ENCODE measurements around the gene DPH6. TPM values are rescaled to one million over a fixed set of nuclear protein-coding genes. Genes with fewer than 3 reads are reported as not detected.

Gene DPH6
- total and polyA plus RNA-seq, 2 experiments from 2014 or later, result 14.2 to 28.6 TPM

DNA sequence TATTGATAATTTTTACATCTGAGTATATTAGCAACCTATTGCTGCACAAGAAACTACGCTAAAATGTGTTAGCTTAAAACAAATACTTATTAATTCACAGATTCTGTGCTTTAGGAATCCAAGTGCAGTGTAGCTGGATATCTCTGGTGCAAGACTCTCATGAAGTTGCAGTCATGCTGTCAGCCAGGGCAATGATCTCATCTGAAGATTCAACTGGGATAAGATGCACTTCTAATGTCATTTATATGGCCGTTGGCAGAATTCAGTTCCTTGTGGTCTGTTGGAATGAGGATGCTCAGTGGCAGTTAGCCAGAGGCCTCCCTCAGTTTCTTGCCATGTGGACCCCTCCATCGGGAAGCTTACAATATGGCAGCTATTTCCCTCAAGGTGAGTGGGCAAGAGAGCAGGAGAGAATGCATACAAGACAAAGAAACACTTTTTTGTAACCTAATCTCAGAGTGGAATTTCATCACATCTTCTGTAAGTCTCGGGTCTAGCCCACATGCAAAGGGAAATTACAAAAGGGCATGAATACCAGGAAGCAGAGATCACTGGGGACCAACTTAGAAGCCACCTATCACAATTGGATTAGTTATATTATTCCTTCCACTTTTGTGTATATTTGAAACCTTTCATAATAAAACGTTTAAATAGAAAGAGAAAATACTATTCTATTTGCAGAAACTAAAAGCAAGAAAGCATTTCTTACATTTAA is 61.6 kb downstream of the DPH6 start:
- Histone ChIP-seq H3F3A (ENCODE audit: insufficient read depth) (no peaks in the 10 kb centered on the region; the same call in 1 of the 2 replicates), H3K4me3 (no peak overlapping the region), H3K9ac (no peak overlapping the region), H3K27ac (no peak overlapping the region), H4K20me1 (ENCODE audit: insufficient read depth) (no peaks in the 10 kb centered on the region), H3K4me1 (ENCODE audit: insufficient read depth) (peaks cover 9% of the 10 kb centered on the region), H3K9me2 (ENCODE audit: insufficient read depth) (no peaks in the 10 kb centered on the region), H3K9me3 (ENCODE audit: low read depth) (no peaks in the 10 kb centered on the region), H3K79me2 (ENCODE audit: insufficient read depth) (no peaks in the 10 kb centered on the region), H3K4me2 (ENCODE audit: unreplicated experiment) (no peak overlapping the region), H2AFZ (no peak overlapping the region), H3K27me3 (replicated peaks; ENCODE audit: insufficient read depth) (no peaks in the 10 kb centered on the region), H3K36me3 (ENCODE audit: low read depth) (no peaks in the 10 kb centered on the region)
- no peak for DNase-seq
- in situ Hi-C loops (cut with MboI), result no loop called here
- TF ChIP-seq EZH2phosphoT487 (IDR thresholded peaks at IDR 0.05; ENCODE audit: insufficient read depth, low read depth), result no peak
- TF ChIP-seq EZH2 (IDR thresholded peaks at IDR 0.05; ENCODE audit: insufficient read depth, poor library complexity, severe bottlenecking), result no peak
- 86 to 90% methylated on average over 5 of the region's 5 CpGs for WGBS, 2 experiments (ENCODE audit: low coverage in 1 of 2, low lambda C conversion rate in 2 of 2, missing lambda C conversion rate in 2 of 2)

DNA sequence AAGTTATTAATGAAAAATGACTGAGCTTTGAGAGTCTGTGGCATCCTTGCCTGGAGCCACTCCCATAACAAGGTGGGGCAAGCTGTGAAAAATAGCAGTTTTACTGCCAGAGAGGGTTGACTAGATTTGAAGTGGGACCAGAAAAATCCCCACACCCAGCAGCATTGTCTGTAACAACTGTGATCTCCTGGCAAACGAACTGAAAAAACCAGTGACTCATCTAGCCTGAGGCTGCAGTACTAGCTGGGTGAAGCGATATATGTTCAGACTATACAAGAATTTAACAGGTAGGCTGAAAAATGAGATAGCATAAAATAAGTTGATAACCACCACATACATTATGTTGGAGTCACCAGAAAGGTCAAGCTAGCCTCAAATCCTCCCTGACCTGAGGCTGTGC is 64.0 kb downstream of the DPH6 start:
- H3K9me2 ChIP-seq (ENCODE audit: insufficient read depth), result no peaks in the 10 kb centered on the region
- no peaks in the 10 kb centered on the region for H3K9me3 ChIP-seq (ENCODE audit: low read depth)
- H3K27me3 ChIP-seq (replicated peaks; ENCODE audit: insufficient read depth), result no peaks in the 10 kb centered on the region
- TF ChIP-seq EZH2phosphoT487 (IDR thresholded peaks at IDR 0.05; ENCODE audit: insufficient read depth, low read depth) (no peak), EZH2 (IDR thresholded peaks at IDR 0.05; ENCODE audit: insufficient read depth, poor library complexity, severe bottlenecking) (no peak)
- no peaks in the 10 kb centered on the region; the same call in 1 of the 2 replicates for H3F3A ChIP-seq (ENCODE audit: insufficient read depth)
- peaks cover 12% of the 10 kb centered on the region for H3K4me1 ChIP-seq (ENCODE audit: insufficient read depth)
- H4K20me1 ChIP-seq (ENCODE audit: insufficient read depth), result no peaks in the 10 kb centered on the region
- 3 to 8% methylated on average over 2 of the region's 2 CpGs for WGBS, 2 experiments (ENCODE audit: low coverage in 1 of 2, low lambda C conversion rate in 2 of 2, missing lambda C conversion rate in 2 of 2)
- H3K27ac ChIP-seq, result no peak overlapping the region
- peak overlapping the region; percentile 10 for H3K4me2 ChIP-seq (ENCODE audit: unreplicated experiment)
- H3K79me2 ChIP-seq (ENCODE audit: insufficient read depth), result no peaks in the 10 kb centered on the region
- H2AFZ ChIP-seq, result no peak overlapping the region
- H3K4me3 ChIP-seq, result no peak overlapping the region
- H3K9ac ChIP-seq, result no peak overlapping the region
- H3K36me3 ChIP-seq (ENCODE audit: low read depth), result no peaks in the 10 kb centered on the region
- in situ Hi-C loops (cut with MboI), result no loop called here
- peak; percentile 81 for DNase-seq

DNA sequence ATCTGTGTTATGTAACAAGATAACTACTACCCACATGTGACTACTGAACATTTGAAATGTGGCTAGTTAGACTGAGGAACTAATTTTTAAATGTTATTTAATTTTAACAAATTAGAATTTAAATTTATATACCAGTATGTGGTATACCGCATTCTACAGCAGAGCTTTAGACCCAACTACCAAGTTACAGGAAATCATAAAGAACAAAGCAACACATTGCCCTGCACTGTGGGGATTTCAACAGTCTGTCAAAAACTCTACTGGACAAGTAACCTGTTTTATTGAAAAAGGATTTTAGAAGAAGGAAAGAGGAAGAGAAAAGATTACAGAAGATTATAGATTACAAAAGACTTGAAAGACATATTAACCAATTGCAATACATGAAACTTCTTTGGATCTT is 64.9 kb downstream of the DPH6 start:
- H3K9me3 ChIP-seq (ENCODE audit: low read depth), result no peaks in the 10 kb centered on the region
- no peaks in the 10 kb centered on the region for H4K20me1 ChIP-seq (ENCODE audit: insufficient read depth)
- H3K9me2 ChIP-seq (ENCODE audit: insufficient read depth), result no peaks in the 10 kb centered on the region
- no peak overlapping the region for H3K4me2 ChIP-seq (ENCODE audit: unreplicated experiment)
- no peak for DNase-seq
- no peaks in the 10 kb centered on the region for H3K27me3 ChIP-seq (replicated peaks; ENCODE audit: insufficient read depth)
- H3F3A ChIP-seq (ENCODE audit: insufficient read depth), result no peaks in the 10 kb centered on the region; the same call in 1 of the 2 replicates
- 95 to 100% methylated on average over 1 of the region's 1 CpG for WGBS, 2 experiments (ENCODE audit: low coverage in 1 of 2, low lambda C conversion rate in 2 of 2, missing lambda C conversion rate in 2 of 2)
- in situ Hi-C loops (cut with MboI), result no loop called here
- no peak overlapping the region for H3K9ac ChIP-seq
- TF ChIP-seq EZH2 (IDR thresholded peaks at IDR 0.05; ENCODE audit: insufficient read depth, poor library complexity, severe bottlenecking) (no peak), EZH2phosphoT487 (IDR thresholded peaks at IDR 0.05; ENCODE audit: insufficient read depth, low read depth) (no peak)
- no peak overlapping the region for H3K27ac ChIP-seq
- H2AFZ ChIP-seq, result no peak overlapping the region
- H3K36me3 ChIP-seq (ENCODE audit: low read depth), result no peaks in the 10 kb centered on the region
- peaks cover 12% of the 10 kb centered on the region for H3K4me1 ChIP-seq (ENCODE audit: insufficient read depth)
- H3K4me3 ChIP-seq, result no peak overlapping the region
- no peaks in the 10 kb centered on the region for H3K79me2 ChIP-seq (ENCODE audit: insufficient read depth)

DNA sequence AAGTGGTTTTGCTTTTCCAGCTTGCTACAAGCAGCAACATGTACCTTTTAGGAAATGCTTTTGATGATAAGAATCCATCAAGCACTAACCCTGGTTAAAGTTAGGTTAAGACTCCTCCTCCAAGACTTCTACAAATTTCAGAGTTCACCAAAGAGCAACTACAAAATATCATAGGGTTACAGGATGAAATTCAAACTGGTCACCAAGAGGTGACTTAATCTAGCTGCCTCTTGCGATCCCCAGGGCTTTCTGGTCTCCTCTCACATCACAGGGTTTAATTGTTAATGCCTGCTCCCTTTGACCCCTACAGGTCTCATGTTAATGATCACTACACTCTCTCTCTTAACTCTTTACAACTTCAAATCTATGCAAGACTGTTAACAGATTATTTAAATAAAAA is 66.5 kb downstream of the DPH6 start:
- no peak overlapping the region for H3K4me3 ChIP-seq
- in situ Hi-C loops (cut with MboI), result no loop called here
- no peak for DNase-seq
- H3K9ac ChIP-seq, result no peak overlapping the region
- no peak overlapping the region for H3K27ac ChIP-seq
- no peak overlapping the region for H3K4me2 ChIP-seq (ENCODE audit: unreplicated experiment)
- H2AFZ ChIP-seq, result no peak overlapping the region
- H3K9me2 ChIP-seq (ENCODE audit: insufficient read depth), result no peaks in the 10 kb centered on the region
- H3K79me2 ChIP-seq (ENCODE audit: insufficient read depth), result no peaks in the 10 kb centered on the region
- no peaks in the 10 kb centered on the region for H3K27me3 ChIP-seq (replicated peaks; ENCODE audit: insufficient read depth)
- no peak for TF ChIP-seq EZH2phosphoT487 (IDR thresholded peaks at IDR 0.05; ENCODE audit: insufficient read depth, low read depth)
- no peak for TF ChIP-seq EZH2 (IDR thresholded peaks at IDR 0.05; ENCODE audit: insufficient read depth, poor library complexity, severe bottlenecking)
- H3K9me3 ChIP-seq (ENCODE audit: low read depth), result no peaks in the 10 kb centered on the region
- no peaks in the 10 kb centered on the region for H4K20me1 ChIP-seq (ENCODE audit: insufficient read depth)
- WGBS, 2 experiments (ENCODE audit: low coverage in 1 of 2, low lambda C conversion rate in 2 of 2, missing lambda C conversion rate in 2 of 2), result 94 to 100% methylated on average over 1 of the region's 1 CpG
- H3K4me1 ChIP-seq (ENCODE audit: insufficient read depth), result peaks cover 12% of the 10 kb centered on the region
- no peaks in the 10 kb centered on the region; the same call in 1 of the 2 replicates for H3F3A ChIP-seq (ENCODE audit: insufficient read depth)
- H3K36me3 ChIP-seq (ENCODE audit: low read depth), result no peaks in the 10 kb centered on the region
